Liver (tissue), 3 donors: ENCODE results near the gene LSM14B.

ENCODE experiments used
- CTCF ChIP-seq: fragments of 150-350 bp; IDR thresholded peaks from 2 replicates; pipeline ENCODE4 v1.5.1; 2017; ENCODE audit warnings: improper control_type of control experiment, low read depth, low read length; ENCODE audit not compliant: missing input control
- GABPA ChIP-seq, 2 donors: IDR thresholded peaks in 1 of 2; conservative IDR thresholded peaks in 1 of 2; 2 replicates each; pipeline ENCODE4 v1.6.1; 2016; ENCODE audit warnings: antibody characterized with exemption in 2 of 2, mild to moderate bottlenecking in 1 of 2, moderate library complexity in 1 of 2
- RAD21 ChIP-seq, 2 donors: IDR thresholded peaks; 2 replicates each; pipeline ENCODE4 v1.6.1; 2016; ENCODE audit warnings: antibody characterized with exemption in 2 of 2, mild to moderate bottlenecking in 2 of 2
- donor health status: healthy.
- donor health status: healthy.

- no peak for TF ChIP-seq CTCF
- no peak for TF ChIP-seq RAD21 (IDR thresholded peaks at IDR 0.05)
- no peak for TF ChIP-seq GABPA (IDR thresholded peaks at IDR 0.05 in 1 of 2, conservative IDR thresholded peaks at IDR 0.05 in 1 of 2)
Measured at GRCh38 chr20:62137092-62137384, 14.8 kb downstream of the LSM14B start.
